Activated CD8-positive, alpha-beta memory T cell treated with anti-CD3 and anti-CD28 coated beads, Interleukin-2, amount 50 U/mL, for 1 hour (primary cell): ENCODE measurements around the gene ZBTB44.

Experiments
- DNase-seq: peaks from one replicate; pipeline ENCODE4 v3.0.0-alpha.2; 2020; ENCODE audit errors: extremely low read depth

ZBTB44 gene

DNA sequence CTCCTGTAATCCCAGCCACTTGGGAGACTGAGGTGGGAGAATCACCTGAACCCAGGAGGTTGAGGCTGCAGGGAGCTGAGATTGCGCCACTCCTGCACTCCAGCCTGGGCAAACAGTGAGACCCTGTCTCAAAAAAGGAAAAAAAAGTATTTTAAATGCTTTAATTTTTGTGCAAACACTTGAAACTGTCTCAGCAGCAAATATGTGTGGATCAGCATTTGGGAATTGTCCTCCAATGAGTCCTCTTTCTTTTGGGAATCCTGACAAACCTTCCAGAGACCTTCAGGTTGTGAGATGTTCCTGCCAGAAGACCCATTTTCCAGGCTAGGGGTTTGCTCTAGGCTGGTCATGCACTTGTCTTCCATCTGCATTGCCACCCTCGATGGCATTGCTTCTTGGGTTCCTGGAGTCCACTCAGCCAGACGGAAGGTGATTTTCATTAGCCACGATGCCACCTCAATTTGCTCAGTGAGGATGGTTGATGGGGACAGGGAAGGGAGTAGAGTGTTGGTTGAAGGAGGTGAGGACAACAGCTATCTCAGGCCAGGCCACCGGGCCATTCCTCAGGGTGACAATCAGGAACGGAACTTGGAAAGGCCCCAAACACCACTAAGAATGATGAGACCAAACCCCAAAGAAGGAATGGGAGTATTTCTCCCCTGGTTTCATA, 99.7 kb downstream of the ZBTB44 start:
- DNase-seq: no peak

DNA sequence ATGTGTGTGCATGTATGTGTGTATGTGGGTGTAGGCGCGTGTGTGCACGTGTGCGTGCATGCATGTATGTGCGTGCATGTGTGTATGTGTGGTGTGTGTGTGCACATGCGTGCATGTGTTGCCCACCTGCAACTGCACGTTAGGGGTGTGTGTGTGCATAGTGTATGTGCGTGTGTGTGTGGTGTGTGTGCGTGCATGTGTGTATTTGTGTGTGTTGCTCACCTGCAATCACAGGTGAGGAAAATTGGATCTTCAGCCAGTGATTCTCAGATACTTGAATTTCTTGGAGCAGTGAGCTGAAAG, 100.8 kb downstream of the ZBTB44 start:
- no peak for DNase-seq

DNA sequence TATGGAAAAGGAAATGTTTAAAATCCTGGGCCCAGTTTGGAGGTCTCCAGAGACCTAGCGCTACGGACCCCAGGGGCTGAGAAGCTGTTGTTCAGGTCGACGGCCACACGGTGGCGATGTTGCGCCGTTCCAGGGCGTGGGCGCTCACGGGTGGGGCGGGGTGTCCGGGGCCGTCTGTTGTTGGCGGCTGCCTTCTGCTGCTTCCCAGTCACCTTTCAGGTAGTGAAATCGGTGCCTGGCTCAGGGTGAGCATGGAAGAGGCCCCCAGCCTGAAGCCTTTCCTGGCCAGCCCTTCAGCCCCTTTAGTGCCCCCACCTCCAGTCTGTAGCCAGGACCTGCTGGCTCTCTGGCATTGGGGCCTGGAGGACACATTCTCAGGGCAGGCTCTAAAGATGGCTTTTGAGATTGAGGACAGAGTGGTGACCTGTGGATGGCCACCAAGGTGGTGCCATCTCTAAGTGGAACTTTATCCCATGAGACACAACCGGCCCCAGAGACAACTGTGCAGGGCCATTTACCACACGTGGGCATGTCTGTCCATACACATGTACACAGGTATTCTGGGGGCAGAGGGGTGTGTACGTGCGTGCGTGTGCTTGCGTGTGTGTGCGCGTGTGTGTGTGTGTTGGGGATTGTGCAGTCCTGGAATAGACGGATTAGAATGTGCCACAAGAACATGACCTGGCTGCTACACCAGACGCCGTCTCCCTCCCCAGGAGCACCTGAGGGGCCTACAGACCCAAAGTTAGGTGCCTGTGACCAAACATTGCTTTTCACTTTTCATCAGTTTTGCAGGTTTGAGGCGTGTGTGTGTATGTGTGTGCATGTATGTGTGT, 101.4 kb downstream of the ZBTB44 start:
- DNase-seq: peak; percentile 16

DNA sequence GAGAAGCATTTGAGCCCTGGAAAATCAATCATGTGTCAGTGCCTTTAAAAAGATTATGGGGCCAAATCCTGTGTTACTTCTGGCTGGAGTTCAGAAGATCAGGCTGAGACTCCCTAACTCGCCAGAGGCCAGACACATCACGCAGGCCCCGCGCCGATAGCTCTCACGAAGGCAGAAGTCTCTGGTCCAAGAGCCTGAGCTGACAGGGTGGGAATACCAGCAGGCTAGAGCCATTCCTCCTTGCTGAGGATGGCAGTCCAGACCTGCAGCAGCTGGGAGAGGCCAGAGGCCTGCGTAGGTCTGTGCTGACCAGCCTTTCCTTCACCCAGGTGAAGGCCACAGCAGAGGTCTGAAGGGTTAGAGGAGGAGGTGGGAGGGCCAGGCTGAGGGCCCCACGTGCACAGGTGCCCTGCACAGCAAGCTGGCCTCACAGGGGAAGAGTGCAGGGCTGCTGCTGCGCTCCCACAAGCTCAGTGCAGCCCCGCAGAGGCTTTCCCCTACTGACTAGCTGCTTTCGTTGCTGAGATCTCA, 102.2 kb downstream of the ZBTB44 start:
- no peak for DNase-seq

DNA sequence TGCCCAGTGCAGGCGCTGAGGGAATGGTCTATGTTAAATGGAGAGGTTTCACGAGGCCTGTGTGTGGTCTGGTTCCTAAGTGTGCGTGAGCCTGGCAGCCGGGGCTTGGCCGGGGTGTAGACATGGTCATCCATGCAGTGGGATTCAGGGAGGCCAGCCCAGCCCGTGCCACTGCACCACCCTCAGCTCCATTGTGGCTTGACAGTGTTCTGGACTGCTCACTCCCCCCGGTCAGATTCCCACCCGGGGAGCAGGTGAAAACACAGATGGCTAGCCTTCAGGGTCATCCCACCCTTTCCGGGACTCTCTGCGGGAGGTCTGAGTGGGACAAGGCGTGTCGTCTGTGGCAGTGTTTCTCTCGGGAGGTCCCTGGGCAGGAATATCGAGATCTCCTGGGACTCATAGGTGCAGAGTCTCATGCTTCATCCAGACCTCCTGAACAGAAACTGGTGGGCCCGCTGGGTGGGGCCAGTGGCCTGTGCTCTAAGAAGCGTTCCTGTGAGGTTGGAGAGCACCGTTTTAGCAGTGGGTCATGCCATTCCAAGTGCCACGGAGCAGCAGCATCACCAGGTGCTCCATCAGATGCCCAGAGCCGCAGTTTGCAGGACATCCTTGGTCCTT, 102.8 kb downstream of the ZBTB44 start:
- DNase-seq: no peak

DNA sequence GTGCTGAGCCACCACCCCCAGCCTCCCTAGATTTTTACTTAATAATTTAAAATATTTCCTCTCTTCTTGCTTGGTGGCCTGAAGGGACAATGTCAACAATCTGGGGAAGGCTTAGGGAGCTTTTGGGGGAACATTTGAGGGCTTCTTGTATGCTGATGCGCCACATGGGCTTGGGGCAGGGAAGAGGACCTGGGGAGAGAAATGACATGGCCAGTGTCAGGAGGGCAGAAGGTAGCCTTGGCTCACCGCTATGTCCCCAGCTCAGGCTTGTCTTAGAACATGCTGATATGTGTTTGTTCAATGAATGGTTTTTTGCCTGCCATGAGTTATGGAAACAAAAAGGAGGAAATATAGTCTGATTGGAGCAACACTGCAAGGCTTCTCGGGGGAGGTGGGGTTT, 103.6 kb downstream of the ZBTB44 start:
- no peak for DNase-seq

DNA sequence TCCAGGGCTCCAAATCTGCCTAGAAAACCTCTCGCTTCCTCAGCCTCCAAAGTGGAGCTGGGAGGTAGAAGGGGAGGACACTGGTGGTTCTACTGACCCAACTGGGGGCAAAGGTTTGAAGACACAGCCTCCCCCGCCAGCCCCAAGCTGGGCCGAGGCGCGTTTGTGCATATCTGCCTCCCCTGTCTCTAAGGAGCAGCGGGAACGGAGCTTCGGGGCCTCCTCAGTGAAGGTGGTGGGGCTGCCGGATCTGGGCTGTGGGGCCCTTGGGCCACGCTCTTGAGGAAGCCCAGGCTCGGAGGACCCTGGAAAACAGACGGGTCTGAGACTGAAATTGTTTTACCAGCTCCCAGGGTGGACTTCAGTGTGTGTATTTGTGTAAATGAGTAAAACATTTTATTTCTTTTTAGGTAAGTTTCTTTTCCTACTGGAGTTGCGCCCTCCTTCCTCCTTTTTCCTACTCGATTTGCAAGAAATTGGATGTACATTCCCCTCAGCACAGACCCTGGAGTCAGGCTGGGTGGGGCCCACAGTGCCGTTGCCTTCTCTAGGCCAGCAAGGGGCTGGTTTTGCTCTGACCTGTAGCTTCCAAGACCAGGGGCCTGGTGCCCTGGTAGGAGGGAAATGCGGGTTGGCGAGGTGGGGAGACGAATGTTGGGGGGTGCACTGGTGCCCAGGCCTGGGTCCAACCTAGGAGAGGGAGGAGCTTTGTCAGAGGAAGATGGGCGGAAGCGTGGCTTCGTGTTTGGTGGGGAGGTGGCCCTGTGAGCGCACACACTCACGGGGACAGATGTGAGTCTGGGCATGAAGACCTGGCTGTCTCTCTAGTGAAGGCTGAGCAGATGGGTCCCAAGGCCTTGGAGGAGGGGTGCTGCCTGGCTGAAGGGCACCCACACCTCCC, 104.5 kb downstream of the ZBTB44 start:
- no peak for DNase-seq

DNA sequence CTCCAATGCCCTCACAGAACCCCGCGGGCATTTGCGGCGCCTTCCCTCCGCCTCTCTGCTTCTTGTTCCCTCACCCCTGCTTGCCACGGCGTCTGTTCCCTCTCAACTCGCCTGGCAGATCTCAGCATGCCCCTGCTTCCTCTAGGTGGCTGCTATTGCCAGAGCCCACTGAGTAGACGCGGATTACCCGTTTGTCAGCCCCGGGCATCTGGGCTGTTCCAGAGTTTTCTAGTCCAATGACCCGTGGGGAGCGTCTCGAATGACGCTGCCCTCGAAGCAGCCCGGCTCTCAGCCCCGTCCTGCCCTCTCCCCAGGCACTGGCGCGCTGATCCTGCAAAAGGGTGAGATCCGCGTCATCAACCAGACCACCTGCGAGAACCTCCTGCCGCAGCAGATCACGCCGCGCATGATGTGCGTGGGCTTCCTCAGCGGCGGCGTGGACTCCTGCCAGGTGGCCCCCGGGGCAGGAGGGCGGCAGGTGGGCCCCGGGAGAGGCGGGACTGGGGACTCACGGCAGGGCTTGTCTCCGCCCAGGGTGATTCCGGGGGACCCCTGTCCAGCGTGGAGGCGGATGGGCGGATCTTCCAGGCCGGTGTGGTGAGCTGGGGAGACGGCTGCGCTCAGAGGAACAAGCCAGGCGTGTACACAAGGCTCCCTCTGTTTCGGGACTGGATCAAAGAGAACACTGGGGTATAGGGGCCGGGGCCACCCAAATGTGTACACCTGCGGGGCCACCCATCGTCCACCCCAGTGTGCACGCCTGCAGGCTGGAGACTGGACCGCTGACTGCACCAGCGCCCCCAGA, 105.4 kb downstream of the ZBTB44 start:
- DNase-seq: no peak

DNA sequence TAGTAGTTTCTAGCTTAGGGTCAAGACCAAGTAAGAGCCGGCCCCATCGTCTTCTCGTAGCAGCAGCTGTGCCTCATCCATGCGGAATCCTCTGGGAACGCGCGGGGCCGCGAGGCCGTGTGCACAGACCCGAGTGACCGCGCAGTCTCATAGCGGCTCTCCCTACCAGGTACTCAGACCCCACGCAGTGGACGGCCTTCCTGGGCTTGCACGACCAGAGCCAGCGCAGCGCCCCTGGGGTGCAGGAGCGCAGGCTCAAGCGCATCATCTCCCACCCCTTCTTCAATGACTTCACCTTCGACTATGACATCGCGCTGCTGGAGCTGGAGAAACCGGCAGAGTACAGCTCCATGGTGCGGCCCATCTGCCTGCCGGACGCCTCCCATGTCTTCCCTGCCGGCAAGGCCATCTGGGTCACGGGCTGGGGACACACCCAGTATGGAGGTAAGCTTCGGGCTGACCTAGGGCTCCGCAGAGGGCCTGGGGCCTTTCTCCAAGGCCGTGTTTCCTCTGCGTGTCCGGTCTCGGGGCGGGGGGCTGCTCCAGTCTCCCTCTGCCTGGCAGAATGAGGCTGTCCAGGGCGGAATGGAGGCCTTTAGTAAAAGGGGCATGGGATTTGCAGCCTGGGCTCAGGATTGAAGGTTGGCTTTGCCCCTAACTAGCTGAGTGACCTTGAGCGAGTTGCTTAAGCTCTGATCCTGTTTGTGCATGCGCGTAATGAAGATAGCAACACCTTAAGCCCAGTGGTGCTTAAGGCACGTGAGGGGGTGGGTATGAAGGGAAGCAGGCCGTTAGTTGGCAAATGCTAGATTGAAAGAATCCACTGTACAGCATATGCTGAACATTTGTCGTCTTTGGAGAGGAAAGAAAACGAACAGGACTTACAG, 106.2 kb downstream of the ZBTB44 start:
- DNase-seq: no peak

DNA sequence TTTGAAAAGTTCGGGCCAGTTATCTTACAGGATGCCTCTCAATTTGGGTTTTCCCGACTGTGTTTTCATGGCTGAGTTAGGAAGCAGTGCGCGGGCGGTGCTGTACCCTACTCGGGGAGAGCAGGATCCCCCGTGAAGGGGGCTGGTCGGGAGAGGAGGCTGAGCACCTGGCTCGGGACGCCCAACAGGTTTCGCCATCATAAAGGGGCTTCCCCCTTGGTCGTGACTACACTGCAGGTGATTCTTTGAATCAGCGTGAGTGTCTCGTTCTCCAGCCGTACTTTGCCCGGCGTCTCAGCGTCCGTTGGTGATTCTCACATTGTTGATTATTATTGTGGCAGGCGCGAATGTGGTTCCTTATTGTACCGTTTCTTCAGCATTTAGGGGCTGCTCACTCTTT, 108.6 kb downstream of the ZBTB44 start:
- no peak for DNase-seq

DNA sequence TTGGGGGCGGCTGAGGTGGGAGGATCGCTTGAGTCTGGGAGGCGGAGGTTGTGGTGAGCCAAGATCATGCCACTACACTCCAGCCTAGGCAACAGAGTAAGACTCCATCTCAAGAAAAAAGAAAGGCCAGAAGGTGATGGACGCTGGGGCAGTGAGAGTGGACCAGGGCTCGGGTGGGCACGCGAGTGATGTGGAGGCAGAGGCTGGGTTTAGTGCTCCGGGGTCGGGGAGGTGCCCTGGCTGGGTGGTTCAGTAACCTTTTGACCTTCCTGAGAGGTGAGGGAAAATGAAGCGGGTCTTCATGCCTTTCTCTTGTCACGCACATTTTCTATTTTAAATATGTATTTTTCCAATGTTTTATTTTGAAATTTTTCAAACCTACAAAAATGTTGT, 110.0 kb downstream of the ZBTB44 start:
- DNase-seq: no peak

DNA sequence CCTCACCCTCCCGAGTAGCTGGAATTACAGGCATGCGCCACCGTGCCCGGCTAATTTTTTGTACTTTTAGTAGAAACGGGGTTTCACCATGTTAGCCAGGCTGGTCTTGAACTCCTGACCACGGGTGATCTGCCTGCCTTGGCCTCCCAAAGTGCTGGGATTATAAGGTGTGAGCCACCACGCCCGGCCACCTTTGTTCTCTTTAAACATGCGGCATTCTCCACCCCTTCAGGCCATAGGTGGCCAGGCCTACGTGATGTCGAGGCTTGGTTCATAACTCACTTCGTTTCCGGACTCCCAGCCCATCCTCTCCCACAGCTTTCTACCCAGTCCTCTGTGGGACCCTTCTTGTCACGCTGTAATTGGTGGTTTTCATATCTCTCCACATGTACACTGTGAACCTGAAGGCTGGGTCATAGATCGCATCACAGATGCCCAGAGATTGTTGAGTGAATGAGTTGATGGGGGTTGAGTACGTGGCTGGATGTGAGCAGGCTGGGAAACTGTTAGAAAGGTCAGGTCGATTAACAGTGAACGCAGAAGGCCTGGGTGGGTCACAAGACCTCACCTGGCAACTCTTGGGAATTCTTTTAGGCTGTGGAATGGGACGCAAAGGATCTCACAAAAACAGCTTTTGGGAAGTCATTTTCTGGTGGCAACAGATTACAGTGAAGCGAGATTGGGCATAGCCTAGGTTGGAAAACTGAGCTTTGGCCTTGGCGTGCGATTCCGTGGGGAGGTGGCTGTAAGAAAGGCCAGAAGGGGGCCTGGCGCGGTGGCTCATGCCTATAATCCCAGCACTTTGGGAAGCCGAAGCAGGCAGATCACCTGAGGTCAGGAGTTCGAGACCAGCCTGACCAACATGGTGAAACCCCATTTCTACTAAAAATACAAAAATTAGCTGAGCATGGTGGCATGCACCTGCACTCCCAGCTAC, 110.7 kb downstream of the ZBTB44 start:
- DNase-seq: no peak

DNA sequence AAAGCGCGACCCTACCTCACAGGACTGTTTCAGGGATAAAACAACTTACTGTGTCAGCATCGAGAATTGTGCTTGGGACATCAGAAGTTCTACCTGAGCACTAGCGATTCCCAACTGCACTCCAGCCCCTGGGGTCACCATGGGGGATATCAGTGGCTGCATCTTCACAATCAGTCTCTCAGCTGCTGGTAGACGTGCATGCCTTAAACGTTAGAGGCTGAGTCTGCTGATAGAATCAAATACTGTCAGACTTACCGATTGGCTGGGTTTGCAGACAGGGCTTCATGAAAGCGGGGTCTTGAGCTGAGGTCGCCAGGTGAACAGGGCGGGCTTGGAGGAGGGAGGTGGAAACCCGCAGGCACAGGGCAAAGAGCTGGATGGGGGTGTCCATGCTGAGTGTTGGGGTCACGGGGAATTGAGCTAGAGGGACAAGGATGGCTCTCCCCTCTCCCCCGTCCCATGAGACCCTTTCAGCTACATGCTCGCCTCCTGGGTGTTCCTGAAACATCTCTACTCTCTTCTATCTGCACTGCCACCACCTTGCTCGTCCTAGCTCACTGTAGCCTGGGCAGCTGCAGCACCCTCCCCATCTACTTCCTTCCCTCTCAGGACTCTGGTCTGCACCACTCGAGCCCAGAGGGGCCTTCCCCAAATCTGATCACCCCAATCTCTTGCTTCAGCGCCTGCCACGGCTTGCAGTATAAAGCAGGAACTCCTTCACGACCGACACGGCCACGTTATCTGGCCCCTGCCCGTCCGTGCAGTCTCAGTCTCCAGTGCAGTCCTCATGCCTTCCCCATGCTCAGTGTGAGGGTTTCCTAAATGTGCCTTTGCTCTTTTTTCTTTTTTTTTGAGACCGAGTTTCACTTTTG, 111.7 kb downstream of the ZBTB44 start:
- no peak for DNase-seq

DNA sequence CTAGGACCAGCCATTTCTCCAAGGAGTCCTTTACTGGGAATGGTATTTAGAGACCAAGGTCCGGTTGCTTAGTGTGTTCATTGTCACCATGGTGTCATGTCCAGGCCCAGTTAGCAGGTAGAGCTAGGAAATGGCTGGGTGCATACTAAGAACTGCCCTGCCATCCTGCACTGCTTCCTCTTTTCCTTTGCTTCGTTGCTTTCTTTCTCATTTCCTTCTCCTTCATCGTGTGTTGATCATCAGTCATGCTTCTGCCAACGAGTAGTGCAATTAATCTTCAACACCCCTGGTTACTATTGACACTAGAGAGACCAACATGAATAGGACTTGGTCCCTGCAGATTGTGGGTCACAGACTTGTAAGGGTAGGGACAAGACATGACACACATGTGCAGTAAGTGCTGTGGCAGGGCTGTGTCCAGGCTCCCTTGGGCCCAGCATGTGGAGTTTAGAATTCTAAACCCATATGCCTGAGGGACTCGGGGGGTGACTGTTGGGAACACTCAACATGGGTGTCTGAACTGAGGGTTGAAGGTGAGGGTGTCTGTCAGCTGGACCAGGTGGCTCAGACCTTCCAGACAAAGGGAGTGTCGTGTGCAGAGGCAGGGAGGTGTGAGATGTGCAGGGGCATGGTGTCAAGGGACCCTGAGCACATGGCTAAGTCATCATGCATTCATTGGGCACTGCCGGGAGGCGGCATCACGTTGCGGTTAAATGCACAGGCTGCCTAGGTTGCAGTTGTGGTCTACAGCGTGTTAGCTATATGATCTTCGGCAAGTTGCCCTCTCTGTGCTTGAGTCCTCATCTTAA, 112.5 kb downstream of the ZBTB44 start:
- no peak for DNase-seq

DNA sequence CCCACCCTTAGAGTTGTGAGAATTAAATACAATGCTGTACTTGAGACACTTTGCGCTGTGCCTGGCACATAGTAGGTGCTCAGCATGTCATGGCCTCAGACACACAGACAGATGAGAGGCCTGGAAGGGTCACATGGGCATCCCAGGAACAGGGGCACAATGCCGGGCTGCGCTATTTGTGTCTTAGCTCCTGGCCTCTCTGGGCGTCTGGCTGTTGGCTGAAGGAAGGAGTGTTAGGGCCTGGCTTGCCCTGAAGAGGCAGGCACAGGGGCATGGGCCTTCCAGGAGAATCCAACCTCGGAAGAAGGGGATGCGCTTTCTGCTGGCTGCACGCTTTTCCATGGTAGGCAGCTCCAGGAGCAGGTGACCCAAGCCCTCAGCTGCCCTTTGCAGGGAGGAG, 113.7 kb downstream of the ZBTB44 start:
- no peak for DNase-seq

DNA sequence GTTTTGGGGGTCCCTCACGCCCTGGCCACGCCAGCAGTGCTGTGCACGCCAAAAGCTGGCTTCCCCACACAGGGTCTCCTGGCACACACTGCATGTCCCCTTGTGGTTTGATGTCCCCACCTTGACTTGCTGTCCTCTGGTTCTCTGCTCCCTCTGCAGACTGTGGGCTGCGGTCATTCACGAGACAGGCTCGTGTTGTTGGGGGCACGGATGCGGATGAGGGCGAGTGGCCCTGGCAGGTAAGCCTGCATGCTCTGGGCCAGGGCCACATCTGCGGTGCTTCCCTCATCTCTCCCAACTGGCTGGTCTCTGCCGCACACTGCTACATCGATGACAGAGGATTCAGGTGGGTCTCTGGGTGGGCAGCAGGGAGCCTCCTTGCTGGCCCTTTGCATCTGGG, 114.9 kb downstream of the ZBTB44 start:
- DNase-seq: no peak

DNA sequence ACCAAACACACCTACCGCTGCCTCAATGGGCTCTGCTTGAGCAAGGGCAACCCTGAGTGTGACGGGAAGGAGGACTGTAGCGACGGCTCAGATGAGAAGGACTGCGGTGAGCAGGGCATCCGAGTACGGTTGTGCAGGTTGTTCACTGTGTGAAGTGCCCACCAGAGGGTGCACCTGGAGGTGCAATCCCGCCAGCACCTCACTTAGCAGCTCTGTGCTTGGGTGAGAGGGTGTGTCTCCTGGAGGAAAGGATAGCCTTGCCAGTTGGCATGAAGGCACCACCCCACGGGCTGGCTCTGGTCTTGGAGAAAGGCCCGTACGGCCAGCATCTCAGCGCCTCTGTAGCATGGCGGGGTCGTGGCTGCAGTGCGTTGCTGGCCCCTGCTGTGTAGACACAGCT, 115.8 kb downstream of the ZBTB44 start:
- no peak for DNase-seq
